ENCODE measurements around the gene C21orf91.

C21orf91 gene

GRCh38 chr21:17796503-17796902, 22.7 kb downstream of the C21orf91 start:
- DNase-seq, result no peak

- peak; percentile 71 for DNase-seq
These were observed 23.1 kb downstream of the C21orf91 start for GRCh38 chr21:17796037-17796403.

- DNase-seq, result peak; percentile 72
These were observed 23.8 kb downstream of the C21orf91 start for GRCh38 chr21:17795146-17796036.

- no peak for DNase-seq
These were observed 24.5 kb downstream of the C21orf91 start for GRCh38 chr21:17794518-17795145.

GRCh38 chr21:17793246-17794123, 25.7 kb downstream of the C21orf91 start:
- DNase-seq, result peak; percentile 65

- DNase-seq, result peak; percentile 74
These were observed 29.5 kb downstream of the C21orf91 start for GRCh38 chr21:17789656-17790055.

GRCh38 chr21:17789069-17789468, 30.1 kb downstream of the C21orf91 start:
- DNase-seq, result no peak

GRCh38 chr21:17786851-17787181, 32.3 kb downstream of the C21orf91 start:
- no peak for DNase-seq

GRCh38 chr21:17786071-17786850, 32.9 kb downstream of the C21orf91 start:
- DNase-seq, result no peak

- no peak for DNase-seq
These were observed 33.8 kb downstream of the C21orf91 start for GRCh38 chr21:17785403-17785788.

GRCh38 chr21:17784604-17785402, 34.4 kb downstream of the C21orf91 start:
- DNase-seq, result peak; percentile 82

GRCh38 chr21:17784180-17784598, 35.0 kb downstream of the C21orf91 start:
- DNase-seq, result peak; percentile 45

GRCh38 chr21:17783481-17784179, 35.5 kb downstream of the C21orf91 start:
- peak; percentile 66 for DNase-seq

GRCh38 chr21:17783003-17783402, 36.2 kb downstream of the C21orf91 start:
- no peak for DNase-seq

- no peak for DNase-seq
These were observed 37.1 kb downstream of the C21orf91 start for GRCh38 chr21:17782051-17782450.

- no peak for DNase-seq
These were observed 37.6 kb downstream of the C21orf91 start for GRCh38 chr21:17781524-17781923.

GRCh38 chr21:17780539-17780938, 38.6 kb downstream of the C21orf91 start:
- peak; percentile 89 for DNase-seq

GRCh38 chr21:17779980-17780379, 39.2 kb downstream of the C21orf91 start:
- DNase-seq, result no peak

- DNase-seq, result no peak
These were observed 39.7 kb downstream of the C21orf91 start for GRCh38 chr21:17779496-17779895.

GRCh38 chr21:17777072-17777765, 41.9 kb downstream of the C21orf91 start:
- DNase-seq, result peak; percentile 43

Measured in CD4-positive, alpha-beta T cell treated with Interleukin-4 for 4 hours (primary cell).